Measurements from ENCODE around the gene MPG. TPM values are rescaled to one million over a fixed set of nuclear protein-coding genes. Genes with fewer than 3 reads are reported as not detected.

MPG gene
- total RNA-seq, 4 donors from 2014 or later: 22.3 to 63.2 (median 51.2) TPM

DNA sequence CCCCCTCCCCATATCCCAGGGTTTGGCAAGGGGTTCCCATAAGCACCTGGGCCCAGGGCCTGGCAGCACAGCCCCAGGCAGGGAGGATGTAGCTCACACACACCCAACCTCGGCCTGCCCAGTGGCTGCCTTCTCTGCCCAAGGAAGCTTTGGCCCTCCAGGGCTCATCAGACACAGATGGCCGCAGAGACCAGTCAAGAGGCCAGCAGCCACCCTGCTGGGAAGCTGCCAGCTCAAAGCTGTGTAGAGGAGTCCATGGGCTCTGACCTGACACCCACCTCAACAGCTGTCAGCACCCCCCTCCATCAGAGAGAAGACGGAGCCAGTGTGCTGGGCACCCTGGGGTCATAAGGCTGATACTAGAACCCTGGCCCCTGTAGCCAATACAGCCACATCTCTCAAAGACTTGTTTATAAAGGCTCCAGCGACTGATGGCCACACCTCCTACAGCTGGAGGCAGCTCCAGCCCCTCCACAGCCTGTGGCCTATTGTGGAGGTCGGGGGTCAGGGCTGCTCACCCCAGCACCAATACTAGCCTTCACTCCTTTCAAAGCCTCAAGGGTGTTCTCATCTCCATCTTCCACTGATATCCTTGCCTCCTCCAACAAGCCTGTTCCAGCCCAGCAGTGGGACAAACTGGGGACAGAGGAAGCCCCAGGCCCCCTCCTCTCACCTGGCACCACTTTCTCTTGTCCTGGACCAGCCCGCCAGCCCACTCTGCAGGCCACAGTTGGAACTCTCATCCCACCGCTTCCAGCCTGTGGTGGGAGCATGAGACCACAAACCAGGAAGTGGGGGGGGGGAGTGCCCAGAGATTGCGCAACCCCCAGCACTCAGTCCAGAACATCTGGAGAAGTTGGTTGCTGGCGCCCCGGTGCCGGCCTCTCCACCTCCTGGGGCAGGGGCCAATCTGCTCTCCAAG is 2.2 kb upstream of the MPG start:
- peak overlapping the region; percentile 88 to 94 (median 92) for H3K27ac ChIP-seq
- H3K27me3 ChIP-seq: no peaks in the 10 kb centered on the region
- peak; percentile 71 for DNase-seq
- intact Hi-C loops (cut with DNase I; ENCODE audit: low total_unique reads) (no loop called here), in situ Hi-C loops (cut with MboI; ENCODE audit: low pct_ligation_motif_present in 1 of 4, low pct_unique_long_range_greater_than_20kb in 1 of 4, low sequenced_read_pairs in 3 of 4) (no loop called here)
- peaks cover 19 to 57% (median 47%) of the 10 kb centered on the region in 4 donors for H3K4me1 ChIP-seq
- peak in 1 of 3 donors; percentile 10 for TF ChIP-seq POLR2AphosphoS5 (IDR thresholded peaks at IDR 0.05)
- TF ChIP-seq EP300 (IDR thresholded peaks at IDR 0.05; ENCODE audit: low read depth): no peak
- no peak for TF ChIP-seq POLR2A (IDR thresholded peaks at IDR 0.05)
- TF ChIP-seq CTCF (IDR thresholded peaks at IDR 0.05): peak in 1 of 5 experiments; percentile 19
- WGBS, 2 donors (ENCODE audit: low coverage in 1 of 2): 40% methylated on average over 9 of the region's 11 CpGs; no CpG with 5 or more reads in 1 of the 2 donors
- no peaks in the 10 kb centered on the region for H3K9me3 ChIP-seq
- no peaks in the 10 kb centered on the region for H3K36me3 ChIP-seq
- H3K4me3 ChIP-seq: no peak overlapping the region

- Histone ChIP-seq H3K9me3 (no peaks in the 10 kb centered on the region), H3K4me1 (peaks cover 14 to 49% (median 38%) of the 10 kb centered on the region in 4 donors), H3K27ac (peak overlapping the region; percentile 88 to 94 (median 92)), H3K36me3 (no peaks in the 10 kb centered on the region), H3K4me3 (peak overlapping the region in 2 of 4 donors; percentile 87 to 93), H3K27me3 (no peaks in the 10 kb centered on the region)
- in situ Hi-C loops (cut with MboI; ENCODE audit: low pct_ligation_motif_present in 1 of 4, low pct_unique_long_range_greater_than_20kb in 1 of 4, low sequenced_read_pairs in 3 of 4): no loop called here
- WGBS, 2 donors (ENCODE audit: low coverage in 1 of 2): 28 to 50% methylated on average over 2 to 13 of the region's 13 CpGs
- TF ChIP-seq POLR2AphosphoS5 (IDR thresholded peaks at IDR 0.05) (peak; percentile 26 to 56 (median 46)), POLR2A (IDR thresholded peaks at IDR 0.05) (no peak)
- DNase-seq: peak; percentile 71
- intact Hi-C loops (cut with DNase I; ENCODE audit: low total_unique reads): no loop called here
These were observed 1.3 kb upstream of the MPG start for GRCh38 chr16:76535-77272.

GRCh38 chr16:77273-77806 is 685 bp upstream of the MPG start:
- 8% methylated on average over 25 of the region's 31 CpGs; no CpG with 5 or more reads in 1 of the 2 donors for WGBS, 2 donors (ENCODE audit: low coverage in 1 of 2)
- DNase-seq: peak; percentile 54
- intact Hi-C loops (cut with DNase I; ENCODE audit: low total_unique reads): no loop called here
- Histone ChIP-seq H3K9me3 (no peaks in the 10 kb centered on the region), H3K4me3 (peak overlapping the region; percentile 70 to 93 (median 82)), H3K4me1 (peaks cover 14 to 46% (median 37%) of the 10 kb centered on the region in 4 donors), H3K27ac (peak overlapping the region; percentile 88 to 94 (median 92)), H3K36me3 (no peaks in the 10 kb centered on the region), H3K27me3 (no peaks in the 10 kb centered on the region)
- in situ Hi-C loops (cut with MboI; ENCODE audit: low pct_ligation_motif_present in 1 of 4, low pct_unique_long_range_greater_than_20kb in 1 of 4, low sequenced_read_pairs in 3 of 4): no loop called here
- TF ChIP-seq CTCF (IDR thresholded peaks at IDR 0.05) (no peak), POLR2AphosphoS5 (IDR thresholded peaks at IDR 0.05) (peak in 1 of 3 donors; percentile 14)

DNA sequence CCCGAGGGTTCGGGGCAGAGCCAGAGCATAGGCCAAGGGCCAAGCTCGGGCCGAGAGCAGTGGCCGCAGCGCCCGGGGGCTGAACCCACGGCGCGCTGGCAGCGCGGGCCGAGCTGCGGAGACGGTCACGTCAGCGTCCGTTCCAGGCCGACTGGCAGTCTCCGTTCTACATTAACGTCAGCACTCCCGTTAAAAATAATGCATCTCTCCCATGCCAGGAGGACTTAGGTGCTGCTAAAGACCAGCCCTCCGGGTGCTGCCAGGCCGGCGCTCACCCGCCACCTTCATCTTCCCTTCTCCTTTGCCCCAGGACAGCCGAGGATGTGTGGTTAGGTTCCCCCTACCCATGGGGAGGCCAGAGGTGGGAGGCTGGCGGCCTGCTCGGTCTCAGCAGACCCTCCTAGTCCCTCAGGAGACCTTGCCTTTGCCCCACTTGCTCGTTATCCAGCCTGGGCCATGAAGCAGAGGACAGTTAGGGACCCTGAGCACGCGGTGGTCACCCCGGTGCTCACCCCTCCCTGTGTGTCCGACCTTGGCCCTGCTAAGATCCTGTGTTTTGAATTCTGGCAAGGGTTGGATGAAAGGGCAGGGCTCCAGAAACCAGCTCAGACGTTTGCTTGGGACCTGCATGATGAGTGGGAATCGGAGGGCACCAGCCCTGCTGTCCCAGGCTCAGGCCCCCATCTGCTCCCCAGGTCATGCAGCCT is 572 bp downstream of the MPG start:
- H3K9me3 ChIP-seq: no peaks in the 10 kb centered on the region
- peak overlapping the region; percentile 88 to 94 (median 92) for H3K27ac ChIP-seq

More for the DNA sequence above, 572 bp downstream of the MPG start:
- Histone ChIP-seq H3K4me1 (peaks cover 8 to 36% (median 29%) of the 10 kb centered on the region in 4 donors), H3K36me3 (no peaks in the 10 kb centered on the region), H3K4me3 (peak overlapping the region; percentile 70 to 93 (median 82)), H3K27me3 (no peaks in the 10 kb centered on the region)
- in situ Hi-C loops (cut with MboI; ENCODE audit: low pct_ligation_motif_present in 1 of 4, low pct_unique_long_range_greater_than_20kb in 1 of 4, low sequenced_read_pairs in 3 of 4) (no loop called here), intact Hi-C loops (cut with DNase I; ENCODE audit: low total_unique reads) (no loop called here)
- TF ChIP-seq POLR2A (IDR thresholded peaks at IDR 0.05) (no peak), POLR2AphosphoS5 (IDR thresholded peaks at IDR 0.05) (no peak), EP300 (IDR thresholded peaks at IDR 0.05; ENCODE audit: low read depth) (no peak), CTCF (IDR thresholded peaks at IDR 0.05) (no peak)
- WGBS, 2 donors (ENCODE audit: low coverage in 1 of 2): 4% methylated on average over 30 of the region's 36 CpGs; no CpG with 5 or more reads in 1 of the 2 donors
- no peak for DNase-seq
